ENCODE results near the gene GPS1.

The GPS1 gene

DNA sequence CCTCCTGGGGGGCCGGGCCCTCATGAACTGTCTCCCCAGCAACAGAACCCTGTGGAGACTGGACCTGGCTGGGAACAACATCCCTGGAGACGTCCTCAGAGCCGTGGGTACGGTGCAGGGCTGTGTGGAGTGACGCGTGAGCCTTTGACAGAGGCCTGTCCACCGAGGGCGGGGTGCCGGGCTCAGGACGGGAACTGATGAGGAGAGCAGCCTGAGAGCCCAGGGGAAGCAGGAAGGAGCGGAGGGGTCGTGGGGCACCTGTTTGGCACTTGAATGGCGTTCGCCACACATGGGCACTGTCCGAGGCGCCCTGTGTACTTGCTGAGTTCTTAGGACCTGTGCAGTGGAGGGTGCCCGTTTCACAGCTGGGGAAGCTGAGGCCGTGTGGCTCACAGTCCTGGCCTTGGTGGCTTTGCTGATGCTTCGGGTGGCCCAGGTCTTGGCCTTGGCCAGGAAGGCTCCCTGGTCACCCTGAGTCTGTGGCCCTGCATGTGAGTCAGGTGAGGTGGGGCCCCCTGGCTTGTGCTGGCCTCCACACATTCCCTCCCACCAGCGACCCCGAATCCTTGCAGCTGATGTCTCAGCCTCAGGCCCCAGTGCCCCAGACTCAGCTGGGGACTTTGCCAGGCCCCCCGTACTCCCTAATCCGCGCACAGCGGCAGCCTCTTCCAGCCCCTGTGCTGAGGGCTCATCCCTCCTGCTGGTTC is 26.1 kb upstream of the GPS1 start:
- Histone ChIP-seq H3K9me3 (no peaks in the 10 kb centered on the region), H3K27me3 (ENCODE audit: low read depth) (no peaks in the 10 kb centered on the region), H3K4me1 (peaks cover 11% of the 10 kb centered on the region), H3K4me3 (no peak overlapping the region), H3K36me3 (replicated peaks) (peaks cover 32% of the 10 kb centered on the region)
- DNase-seq (ENCODE audit: low spot score in 2 of 2): no peak
- in situ Hi-C loops (cut with MboI; ENCODE audit: low sequenced_read_pairs): no loop called here

GRCh38 chr17:82028246-82028645 is 23.5 kb upstream of the GPS1 start:
- peaks cover 36% of the 10 kb centered on the region for H3K36me3 ChIP-seq (replicated peaks)
- in situ Hi-C loops (cut with MboI; ENCODE audit: low sequenced_read_pairs): no loop called here
- no peak for DNase-seq (ENCODE audit: low spot score in 2 of 2)
- H3K27me3 ChIP-seq (ENCODE audit: low read depth): no peaks in the 10 kb centered on the region
- H3K4me3 ChIP-seq: no peak overlapping the region
- no peaks in the 10 kb centered on the region for H3K9me3 ChIP-seq
- H3K4me1 ChIP-seq: peaks cover 6% of the 10 kb centered on the region; the same call in 1 of the 2 replicates

DNA sequence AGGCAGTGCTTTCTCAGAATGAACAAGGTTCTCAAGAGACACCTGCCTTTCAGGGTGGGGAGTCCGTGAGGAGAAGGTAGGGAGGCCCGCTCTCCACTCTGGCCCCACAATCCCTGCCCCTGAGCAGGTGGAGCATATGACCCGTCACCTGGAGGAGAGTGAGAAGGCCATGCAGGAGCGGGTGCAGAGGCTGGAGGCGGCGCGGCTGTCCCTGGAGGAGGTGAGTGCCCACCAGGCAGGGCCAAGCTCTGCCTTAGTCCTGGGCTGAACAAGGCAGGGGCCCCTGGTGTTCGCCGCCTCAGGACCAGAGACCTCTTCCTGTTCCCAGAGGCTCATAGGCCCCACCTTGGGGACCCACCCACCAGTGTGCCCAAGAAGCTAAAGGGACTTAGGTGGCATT is 22.7 kb upstream of the GPS1 start:
- peaks cover 38% of the 10 kb centered on the region for H3K36me3 ChIP-seq (replicated peaks)

DNA sequence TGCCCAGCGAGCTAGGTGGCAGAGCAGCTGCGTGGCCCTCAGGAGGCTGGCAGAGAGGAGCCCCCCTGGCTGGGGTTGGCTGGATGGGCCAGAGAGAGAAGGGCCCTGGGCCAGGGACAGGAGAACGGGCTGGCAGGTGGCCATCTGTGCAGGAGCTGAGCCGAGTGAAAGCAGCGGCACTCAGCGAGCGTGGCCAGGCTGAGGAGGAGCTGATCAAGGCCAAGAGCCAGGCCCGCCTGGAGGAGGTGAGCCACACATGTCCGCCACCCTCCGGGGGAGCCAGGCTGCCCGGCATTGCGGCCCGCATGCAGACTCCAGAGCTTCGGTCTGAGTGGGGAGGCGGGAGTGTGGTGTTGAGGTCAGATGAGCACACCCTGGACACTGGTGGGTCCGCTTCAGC is 22.3 kb upstream of the GPS1 start:
- DNase-seq (ENCODE audit: low spot score in 2 of 2): no peak
- in situ Hi-C loops (cut with MboI; ENCODE audit: low sequenced_read_pairs): no loop called here
- Histone ChIP-seq H3K4me3 (no peak overlapping the region), H3K4me1 (peaks cover 6% of the 10 kb centered on the region; the same call in 1 of the 2 replicates), H3K36me3 (replicated peaks) (peaks cover 37% of the 10 kb centered on the region), H3K9me3 (no peaks in the 10 kb centered on the region), H3K27me3 (ENCODE audit: low read depth) (no peaks in the 10 kb centered on the region)

More for the DNA sequence above, 22.7 kb upstream of the GPS1 start:
- Histone ChIP-seq H3K27me3 (ENCODE audit: low read depth) (no peaks in the 10 kb centered on the region), H3K9me3 (no peaks in the 10 kb centered on the region), H3K4me1 (peaks cover 6% of the 10 kb centered on the region; the same call in 1 of the 2 replicates), H3K4me3 (no peak overlapping the region)
- in situ Hi-C loops (cut with MboI; ENCODE audit: low sequenced_read_pairs): no loop called here
- DNase-seq (ENCODE audit: low spot score in 2 of 2): no peak

DNA sequence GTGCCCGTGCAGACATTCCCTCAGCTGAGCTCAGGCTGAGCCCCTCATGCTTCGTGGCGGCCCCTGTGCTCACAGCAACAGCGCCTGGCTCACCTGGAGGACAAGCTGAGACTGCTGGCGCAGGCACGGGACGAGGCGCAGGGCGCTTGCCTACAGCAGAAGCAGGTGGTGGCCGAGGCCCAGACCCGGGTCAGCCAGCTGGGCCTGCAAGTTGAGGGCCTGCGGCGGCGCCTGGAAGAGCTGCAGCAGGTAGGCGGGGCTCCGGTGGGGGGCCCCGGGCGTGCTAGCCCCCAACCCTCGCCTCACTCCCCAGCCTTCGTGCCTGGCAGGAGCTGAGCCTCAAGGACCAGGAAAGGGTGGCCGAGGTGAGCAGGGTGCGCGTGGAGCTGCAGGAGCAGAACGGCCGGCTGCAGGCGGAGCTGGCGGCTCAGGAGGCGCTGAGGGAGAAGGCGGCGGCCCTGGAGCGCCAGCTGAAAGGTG is 21.7 kb upstream of the GPS1 start:
- in situ Hi-C loops (cut with MboI; ENCODE audit: low sequenced_read_pairs): loop anchor here (5.0 kb wide), 1 partner anchor 127 kb away; no protein-coding TSS in a partner anchor
- DNase-seq (ENCODE audit: low spot score in 2 of 2): no peak
- Histone ChIP-seq H3K9me3 (no peaks in the 10 kb centered on the region), H3K4me3 (peak overlapping the region; percentile 52; the same call in 1 of the 2 replicates), H3K36me3 (replicated peaks) (peaks cover 33% of the 10 kb centered on the region), H3K4me1 (peaks cover 6% of the 10 kb centered on the region; the same call in 1 of the 2 replicates), H3K27me3 (ENCODE audit: low read depth) (no peaks in the 10 kb centered on the region)

GRCh38 chr17:82030470-82031302 is 21.0 kb upstream of the GPS1 start:
- Histone ChIP-seq H3K4me3 (peak overlapping the region; percentile 52), H3K9me3 (no peaks in the 10 kb centered on the region), H3K27me3 (ENCODE audit: low read depth) (no peaks in the 10 kb centered on the region), H3K36me3 (replicated peaks) (peaks cover 37% of the 10 kb centered on the region), H3K4me1 (peaks cover 6% of the 10 kb centered on the region; the same call in 1 of the 2 replicates)
- DNase-seq (ENCODE audit: low spot score in 2 of 2): peak; percentile 71 to 91
- in situ Hi-C loops (cut with MboI; ENCODE audit: low sequenced_read_pairs): loop anchor here (5.0 kb wide), 1 partner anchor 127 kb away; no protein-coding TSS in a partner anchor

DNA sequence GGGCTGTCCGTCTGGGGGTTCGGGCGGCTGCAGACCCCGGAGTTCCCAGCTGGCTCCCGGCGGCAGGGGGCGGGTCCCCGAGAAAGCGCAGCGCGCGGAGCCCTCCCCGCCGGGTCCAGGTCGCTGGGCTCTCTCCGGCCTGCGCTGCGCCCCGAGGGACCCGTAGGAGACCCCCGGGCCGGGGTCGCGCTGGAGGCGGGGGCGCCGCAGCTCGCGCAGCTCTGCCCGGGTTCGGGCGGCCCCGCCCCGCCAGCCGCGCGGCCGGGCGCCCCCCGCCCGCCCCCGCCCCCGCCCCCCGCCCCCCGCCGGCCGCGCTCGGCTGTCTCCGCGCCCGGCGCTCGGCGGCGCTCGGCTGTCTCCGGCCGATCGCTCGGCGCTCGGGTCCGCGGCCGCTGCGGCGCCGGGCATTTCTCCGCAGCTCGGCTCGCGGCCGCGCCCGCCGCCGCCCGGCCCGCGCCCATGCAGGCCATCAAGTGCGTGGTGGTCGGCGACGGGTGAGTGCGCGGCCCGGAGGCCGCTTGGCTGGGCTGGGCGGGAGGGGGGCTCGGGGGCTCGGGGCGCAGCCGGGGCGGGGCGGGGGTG is 20.3 kb upstream of the GPS1 start, which contains the start of gene RAC3:
TSS of gene RAC3 (plus strand) at position 376 of the 582 bp plus-strand sequence. CDS start at position 460, 84 bp downstream.
- H3K36me3 ChIP-seq (replicated peaks): peaks cover 44% of the 10 kb centered on the region

GRCh38 chr17:82031885-82032627 is 19.6 kb upstream of the GPS1 start:
- in situ Hi-C loops (cut with MboI; ENCODE audit: low sequenced_read_pairs): loop anchor here (5.0 kb wide), 1 partner anchor 125 kb away; no protein-coding TSS in a partner anchor
- Histone ChIP-seq H3K27me3 (ENCODE audit: low read depth) (no peaks in the 10 kb centered on the region), H3K9me3 (no peaks in the 10 kb centered on the region), H3K4me1 (peaks cover 6% of the 10 kb centered on the region; the same call in 1 of the 2 replicates), H3K4me3 (peak overlapping the region; percentile 54), H3K36me3 (replicated peaks) (peaks cover 50% of the 10 kb centered on the region)
- DNase-seq (ENCODE audit: low spot score in 2 of 2): peak; percentile 32 to 80

More for the DNA sequence above, 20.3 kb upstream of the GPS1 start, which contains the start of gene RAC3:
- peak; percentile 35 to 62 for DNase-seq (ENCODE audit: low spot score in 2 of 2)
- in situ Hi-C loops (cut with MboI; ENCODE audit: low sequenced_read_pairs): loop anchor here (5.0 kb wide), 1 partner anchor 126 kb away; no protein-coding TSS in a partner anchor
- peaks cover 6% of the 10 kb centered on the region; the same call in 1 of the 2 replicates for H3K4me1 ChIP-seq
- H3K27me3 ChIP-seq (ENCODE audit: low read depth): no peaks in the 10 kb centered on the region
- H3K9me3 ChIP-seq: no peaks in the 10 kb centered on the region
- H3K4me3 ChIP-seq: peak within 1 kb of the TSS; percentile 54

- H3K27me3 ChIP-seq (ENCODE audit: low read depth): no peaks in the 10 kb centered on the region
- peaks cover 10% of the 10 kb centered on the region for H3K4me1 ChIP-seq
- in situ Hi-C loops (cut with MboI; ENCODE audit: low sequenced_read_pairs): loop anchor here (5.0 kb wide), 1 partner anchor 124 kb away; no protein-coding TSS in a partner anchor
- peaks cover 47% of the 10 kb centered on the region for H3K36me3 ChIP-seq (replicated peaks)
- DNase-seq (ENCODE audit: low spot score in 2 of 2): no peak
- no peak overlapping the region for H3K4me3 ChIP-seq
- no peaks in the 10 kb centered on the region for H3K9me3 ChIP-seq
These were observed 18.2 kb upstream of the GPS1 start for GRCh38 chr17:82033359-82034085.

- Histone ChIP-seq H3K4me3 (no peak overlapping the region), H3K9me3 (no peaks in the 10 kb centered on the region), H3K27me3 (ENCODE audit: low read depth) (no peaks in the 10 kb centered on the region), H3K4me1 (peaks cover 10% of the 10 kb centered on the region), H3K36me3 (replicated peaks) (peaks cover 37% of the 10 kb centered on the region)
- in situ Hi-C loops (cut with MboI; ENCODE audit: low sequenced_read_pairs): loop anchor here (5.0 kb wide), 1 partner anchor 123 kb away; no protein-coding TSS in a partner anchor
- DNase-seq (ENCODE audit: low spot score in 2 of 2): no peak
These were observed 17.2 kb upstream of the GPS1 start for GRCh38 chr17:82034371-82035011.

DNA sequence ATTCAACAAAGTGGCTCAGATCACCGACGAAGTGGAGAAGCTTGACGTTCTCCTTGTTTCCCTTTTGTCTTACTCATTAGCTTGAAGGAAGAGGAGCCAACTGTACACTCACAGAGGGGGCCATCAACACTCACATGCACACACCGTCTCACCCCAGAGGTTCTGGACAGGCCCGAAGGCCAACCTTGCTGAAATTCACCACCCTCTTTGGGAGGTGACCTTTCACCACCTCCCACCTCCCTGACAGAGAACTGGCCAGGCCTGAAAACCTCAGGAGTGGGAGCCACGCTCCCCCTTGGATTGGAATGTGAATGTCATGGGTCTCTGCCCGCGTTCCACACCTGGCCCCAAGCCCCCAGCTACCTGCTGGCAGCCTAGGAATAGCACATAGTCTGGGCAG is 16.2 kb upstream of the GPS1 start:
- Histone ChIP-seq H3K36me3 (replicated peaks) (peaks cover 29% of the 10 kb centered on the region), H3K9me3 (no peaks in the 10 kb centered on the region), H3K4me3 (no peak overlapping the region), H3K27me3 (ENCODE audit: low read depth) (no peaks in the 10 kb centered on the region), H3K4me1 (peaks cover 10% of the 10 kb centered on the region)
- no peak for DNase-seq (ENCODE audit: low spot score in 2 of 2)
- in situ Hi-C loops (cut with MboI; ENCODE audit: low sequenced_read_pairs): no loop called here

All from HAP-1 (cell line).